HUES64 (cell line): ENCODE results near the gene NME7.
"Not testable (repeated sequence)": the region's sequence is repeated elsewhere in the genome, so short reads cannot be mapped to it uniquely, and the experiment has no call there.

Experiments used
- H3K27ac ChIP-seq: 2 replicates; pipeline ENCODE4 v1.7.0; 2013; ENCODE audit warnings: low read depth, low read length, inconsistent platforms
- H3K27me3 ChIP-seq: 2 replicates; pipeline ENCODE4 v1.6.1; 2013; ENCODE audit warnings: mild to moderate bottlenecking, low read length; ENCODE audit not compliant: insufficient read depth
- H3K36me3 ChIP-seq: 2 replicates; pipeline ENCODE4 v1.6.1; 2013; ENCODE audit warnings: mild to moderate bottlenecking, low read length; ENCODE audit not compliant: insufficient read depth
- H3K4me1 ChIP-seq: 2 replicates; pipeline ENCODE4 v1.6.1; 2013; ENCODE audit warnings: mild to moderate bottlenecking, low read length, moderate library complexity; ENCODE audit not compliant: insufficient read depth
- H3K4me3 ChIP-seq: 2 replicates; pipeline ENCODE4 v1.5.1; 2013; ENCODE audit warnings: mild to moderate bottlenecking, low read length, moderate library complexity
- H3K9ac ChIP-seq: 2 replicates; pipeline ENCODE4 v1.6.1; 2013; ENCODE audit warnings: mild to moderate bottlenecking, low read depth, low read length
- H3K9me3 ChIP-seq: 2 replicates; pipeline ENCODE4 v1.6.1; 2013; ENCODE audit warnings: low read depth, low read length; ENCODE audit not compliant: insufficient read depth
- WGBS: fragments of 150-250, 120-280 bp; methylation state at CpG from one replicate; pipeline ENCODE4 v1.1.7; 2013; ENCODE audit warnings: missing lambda C conversion rate; 5-methylcytosine and 5-hydroxymethylcytosine counted together

Gene NME7

GRCh38 chr1:169193191-169193850, 174.3 kb downstream of the NME7 start:
- no peaks in the 10 kb centered on the region for H3K4me1 ChIP-seq
- no peak overlapping the region for H3K4me3 ChIP-seq
- WGBS = 93% methylated on average over 3 of the region's 4 CpGs
- H3K27me3 ChIP-seq = no peaks in the 10 kb centered on the region
- no peak overlapping the region for H3K9ac ChIP-seq
- no peak overlapping the region for H3K27ac ChIP-seq
- H3K36me3 ChIP-seq = no peaks in the 10 kb centered on the region
- no peaks in the 10 kb centered on the region; the same call in 1 of the 2 replicates for H3K9me3 ChIP-seq

- no peaks in the 10 kb centered on the region for H3K36me3 ChIP-seq
- no peak overlapping the region for H3K27ac ChIP-seq
- peaks cover 16% of the 10 kb centered on the region for H3K4me1 ChIP-seq
- H3K9me3 ChIP-seq = no peaks in the 10 kb centered on the region
- no peaks in the 10 kb centered on the region for H3K27me3 ChIP-seq
- 80% methylated on average over 1 of the region's 1 CpG for WGBS
- H3K4me3 ChIP-seq = no peak overlapping the region
- no peak overlapping the region for H3K9ac ChIP-seq
Measured at GRCh38 chr1:169186106-169186505, 181.5 kb downstream of the NME7 start.

GRCh38 chr1:169184812-169185211, 182.8 kb downstream of the NME7 start:
- H3K36me3 ChIP-seq = no peaks in the 10 kb centered on the region
- H3K4me3 ChIP-seq = no peak overlapping the region
- peaks cover 16% of the 10 kb centered on the region for H3K4me1 ChIP-seq
- no peak overlapping the region for H3K27ac ChIP-seq
- no peaks in the 10 kb centered on the region for H3K27me3 ChIP-seq
- no peaks in the 10 kb centered on the region for H3K9me3 ChIP-seq
- WGBS = 40% methylated on average over 1 of the region's 1 CpG
- no peak overlapping the region for H3K9ac ChIP-seq

GRCh38 chr1:169180174-169180573, 187.4 kb downstream of the NME7 start:
- Histone ChIP-seq H3K4me1 (peaks cover 7% of the 10 kb centered on the region), H3K36me3 (no peaks in the 10 kb centered on the region), H3K9me3 (no peaks in the 10 kb centered on the region), H3K27me3 (no peaks in the 10 kb centered on the region), H3K9ac (no peak overlapping the region), H3K27ac (no peak overlapping the region), H3K4me3 (no peak overlapping the region)
- WGBS = 85% methylated on average over 3 of the region's 3 CpGs

DNA sequence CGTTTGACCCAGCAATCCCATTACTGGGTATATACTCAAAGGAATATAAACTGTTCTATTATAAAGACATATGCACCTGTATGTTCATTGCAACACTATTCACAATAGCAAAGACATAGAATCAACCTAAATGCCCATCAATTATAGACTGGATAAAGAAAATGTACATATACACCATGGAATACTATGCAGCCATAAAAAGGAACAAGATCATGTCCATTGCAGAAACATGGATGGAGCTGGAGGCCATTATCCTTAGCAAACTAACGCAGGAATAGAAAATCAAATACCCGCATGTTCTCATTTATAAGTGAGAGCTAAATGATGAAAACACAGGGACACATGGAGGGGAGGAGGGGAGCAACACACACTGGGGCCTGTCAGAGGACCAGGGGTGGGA, 188.2 kb downstream of the NME7 start:
- not testable (repeated sequence) for H3K27me3 ChIP-seq, H3K9me3 ChIP-seq, H3K4me1 ChIP-seq, H3K4me3 ChIP-seq, H3K9ac ChIP-seq, H3K27ac ChIP-seq, H3K36me3 ChIP-seq
- WGBS = 97% methylated on average over 2 of the region's 3 CpGs

- H3K27me3 ChIP-seq = no peaks in the 10 kb centered on the region
- no peak overlapping the region for H3K4me3 ChIP-seq
- no peaks in the 10 kb centered on the region for H3K9me3 ChIP-seq
- WGBS = 90% methylated on average over 2 of the region's 2 CpGs
- no peak overlapping the region for H3K9ac ChIP-seq
- no peaks in the 10 kb centered on the region for H3K36me3 ChIP-seq
- H3K27ac ChIP-seq = no peak overlapping the region
- H3K4me1 ChIP-seq = no peaks in the 10 kb centered on the region
Measured at GRCh38 chr1:169175461-169175860, 192.1 kb downstream of the NME7 start.

- WGBS = 79% methylated on average over 3 of the region's 5 CpGs
- H3K9ac ChIP-seq = no peak overlapping the region
Measured at GRCh38 chr1:169163059-169163458, 204.5 kb downstream of the NME7 start.

DNA sequence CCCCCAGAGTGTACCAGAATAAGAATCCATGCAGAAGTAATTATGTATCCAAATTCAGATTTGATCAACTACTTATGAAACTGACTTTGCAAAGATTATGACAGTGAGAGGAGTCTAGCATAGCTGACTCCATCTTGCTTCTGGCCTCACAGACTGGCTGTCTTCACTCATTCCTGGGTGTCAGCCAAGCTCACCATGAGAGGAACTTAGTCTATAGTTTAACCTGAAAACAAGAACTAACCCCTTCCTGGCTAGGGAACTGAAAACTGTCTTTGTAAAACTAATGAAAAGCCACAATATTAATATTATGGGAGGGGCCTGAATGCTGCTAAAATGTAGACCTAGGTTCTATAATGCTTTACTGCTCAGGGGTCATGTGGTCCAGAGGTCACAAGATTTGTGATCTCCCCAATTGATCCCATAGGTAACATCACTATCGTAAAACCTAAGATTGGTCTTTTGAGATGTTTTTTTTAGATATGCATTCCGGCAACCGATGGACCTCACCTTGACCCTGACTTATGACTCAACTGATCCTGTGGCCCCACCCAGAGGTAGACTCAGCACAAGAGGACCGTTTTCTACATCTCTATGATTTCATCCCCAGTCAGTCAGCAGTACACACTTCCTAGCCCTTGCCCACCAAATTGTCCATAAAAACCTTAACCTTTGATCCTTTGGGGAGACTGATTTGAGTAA, 206.0 kb downstream of the NME7 start:
- WGBS = 98% methylated on average over 4 of the region's 4 CpGs
- Histone ChIP-seq H3K4me1 (no peaks in the 10 kb centered on the region), H3K9me3 (no peaks in the 10 kb centered on the region), H3K36me3 (no peaks in the 10 kb centered on the region), H3K9ac (no peak overlapping the region), H3K27ac (no peak overlapping the region), H3K4me3 (no peak overlapping the region), H3K27me3 (no peaks in the 10 kb centered on the region)

More at GRCh38 chr1:169163059-169163458, 204.5 kb downstream of the NME7 start:
- H3K27me3 ChIP-seq = no peaks in the 10 kb centered on the region
- no peaks in the 10 kb centered on the region for H3K4me1 ChIP-seq
- H3K36me3 ChIP-seq = no peaks in the 10 kb centered on the region
- H3K9me3 ChIP-seq = no peaks in the 10 kb centered on the region
- no peak overlapping the region for H3K4me3 ChIP-seq
- no peak overlapping the region for H3K27ac ChIP-seq

- 97% methylated on average over 3 of the region's 3 CpGs for WGBS
- H3K9me3 ChIP-seq = no peaks in the 10 kb centered on the region
- H3K4me3 ChIP-seq = no peak overlapping the region
- H3K36me3 ChIP-seq = no peaks in the 10 kb centered on the region
- H3K27me3 ChIP-seq = no peaks in the 10 kb centered on the region
- no peaks in the 10 kb centered on the region for H3K4me1 ChIP-seq
- no peak overlapping the region for H3K9ac ChIP-seq
- no peak overlapping the region for H3K27ac ChIP-seq
Measured at GRCh38 chr1:169160845-169161495, 206.6 kb downstream of the NME7 start.

- H3K4me1 ChIP-seq = no peaks in the 10 kb centered on the region
- H3K36me3 ChIP-seq = no peaks in the 10 kb centered on the region
- H3K27me3 ChIP-seq = no peaks in the 10 kb centered on the region
- H3K9me3 ChIP-seq = no peaks in the 10 kb centered on the region
- WGBS = 80% methylated on average over 1 of the region's 3 CpGs
- no peak overlapping the region for H3K9ac ChIP-seq
- no peak overlapping the region for H3K4me3 ChIP-seq
- H3K27ac ChIP-seq = no peak overlapping the region
Measured at GRCh38 chr1:169156580-169156979, 211.0 kb downstream of the NME7 start.

DNA sequence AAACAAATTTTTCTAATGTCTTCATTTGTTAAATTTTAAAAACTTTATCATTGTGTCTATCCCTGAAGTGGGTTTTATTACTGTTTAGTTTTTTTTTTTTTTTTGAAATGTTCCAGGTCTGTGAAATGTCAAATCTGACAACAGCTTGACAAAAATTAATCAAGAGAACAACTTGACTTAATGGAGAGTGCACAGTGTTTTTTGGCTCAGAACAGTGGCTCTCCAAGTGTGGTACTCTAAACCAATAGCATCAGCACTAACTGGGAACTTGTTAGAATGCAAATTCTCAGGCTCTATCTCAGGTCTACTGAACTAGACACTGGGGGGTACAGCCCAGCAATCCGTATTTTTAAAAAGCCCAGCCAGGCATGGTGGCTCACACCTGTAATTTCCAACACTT, 211.9 kb downstream of the NME7 start:
- Histone ChIP-seq H3K9me3 (no peaks in the 10 kb centered on the region), H3K36me3 (no peaks in the 10 kb centered on the region), H3K4me1 (no peaks in the 10 kb centered on the region), H3K27me3 (no peaks in the 10 kb centered on the region), H3K27ac (no peak overlapping the region), H3K4me3 (no peak overlapping the region), H3K9ac (no peak overlapping the region)
- 93% methylated on average over 1 of the region's 1 CpG for WGBS
